Middle frontal gyrus (tissue), 1 donor: ENCODE results near the gene SLX4IP.

Experiments used
- DNase-seq: peaks from one replicate; pipeline ENCODE4 v3.0.0-alpha.2; 2015; ENCODE audit warnings: low spot score; ENCODE audit errors: extremely low spot score

Gene SLX4IP

GRCh38 chr20:10646886-10647420 lies 211.8 kb downstream of the SLX4IP start:
- no peak for DNase-seq

GRCh38 chr20:10647471-10647870 lies 212.4 kb downstream of the SLX4IP start:
- no peak for DNase-seq

GRCh38 chr20:10647909-10648308 lies 212.8 kb downstream of the SLX4IP start:
- DNase-seq, result no peak

GRCh38 chr20:10648651-10649050 lies 213.5 kb downstream of the SLX4IP start:
- DNase-seq, result no peak

GRCh38 chr20:10649080-10649796 lies 214.1 kb downstream of the SLX4IP start:
- DNase-seq, result no peak

GRCh38 chr20:10649797-10650160 lies 214.7 kb downstream of the SLX4IP start:
- DNase-seq, result no peak

GRCh38 chr20:10651227-10651990 lies 216.3 kb downstream of the SLX4IP start:
- DNase-seq, result no peak

GRCh38 chr20:10652185-10652584 lies 217.1 kb downstream of the SLX4IP start:
- no peak for DNase-seq

- no peak for DNase-seq
Observed at GRCh38 chr20:10652660-10653261, 217.7 kb downstream of the SLX4IP start.

GRCh38 chr20:10653599-10654249 lies 218.6 kb downstream of the SLX4IP start:
- no peak for DNase-seq

GRCh38 chr20:10654250-10654610 lies 219.1 kb downstream of the SLX4IP start:
- no peak for DNase-seq

GRCh38 chr20:10654630-10655029 lies 219.5 kb downstream of the SLX4IP start:
- no peak for DNase-seq

GRCh38 chr20:10655720-10656669 lies 220.9 kb downstream of the SLX4IP start:
- no peak for DNase-seq

GRCh38 chr20:10657453-10657852 lies 222.3 kb downstream of the SLX4IP start:
- DNase-seq, result no peak

GRCh38 chr20:10658051-10658823 lies 223.1 kb downstream of the SLX4IP start:
- DNase-seq, result no peak

GRCh38 chr20:10658876-10659632 lies 223.9 kb downstream of the SLX4IP start:
- no peak for DNase-seq

GRCh38 chr20:10659651-10660601 lies 224.8 kb downstream of the SLX4IP start:
- no peak for DNase-seq

- DNase-seq, result no peak
Observed at GRCh38 chr20:10660661-10661060, 225.6 kb downstream of the SLX4IP start.
